CD4-positive, alpha-beta T cell treated with Interleukin-10 for 1 hour (primary cell): Measurements from ENCODE around the gene IQCK.

ENCODE experiments used
- DNase-seq: peaks from one replicate; pipeline ENCODE4 v3.0.0-alpha.2; 2020

Gene IQCK

GRCh38 chr16:19841184-19841583 is 123.1 kb downstream of the IQCK start:
- DNase-seq = no peak

- DNase-seq = no peak
Observed at GRCh38 chr16:19842426-19843157, 124.5 kb downstream of the IQCK start.

GRCh38 chr16:19843371-19843770 is 125.3 kb downstream of the IQCK start:
- no peak for DNase-seq

GRCh38 chr16:19844945-19845641 is 127.0 kb downstream of the IQCK start:
- no peak for DNase-seq

GRCh38 chr16:19846436-19846835 is 128.4 kb downstream of the IQCK start:
- DNase-seq = no peak

- no peak for DNase-seq
Observed at GRCh38 chr16:19848756-19849155, 130.7 kb downstream of the IQCK start.

- no peak for DNase-seq
Observed at GRCh38 chr16:19850131-19850817, 132.2 kb downstream of the IQCK start.

- no peak for DNase-seq
Observed at GRCh38 chr16:19851476-19851875, 133.4 kb downstream of the IQCK start.

GRCh38 chr16:19853132-19853741 is 135.2 kb downstream of the IQCK start:
- no peak for DNase-seq

GRCh38 chr16:19853742-19854542 is 135.9 kb downstream of the IQCK start:
- DNase-seq = no peak

GRCh38 chr16:19854543-19854876 is 136.4 kb downstream of the IQCK start:
- DNase-seq = no peak

- DNase-seq = no peak
Observed at GRCh38 chr16:19856120-19856519, 138.0 kb downstream of the IQCK start.

GRCh38 chr16:19857593-19858339 is 139.7 kb downstream of the IQCK start:
- DNase-seq = no peak

GRCh38 chr16:19858340-19859018 is 140.4 kb downstream of the IQCK start:
- no peak for DNase-seq

GRCh38 chr16:19859166-19859565 is 141.1 kb downstream of the IQCK start:
- DNase-seq = no peak

GRCh38 chr16:19859603-19860002 is 141.5 kb downstream of the IQCK start:
- DNase-seq = no peak

- no peak for DNase-seq
Observed at GRCh38 chr16:19860166-19861041, 142.3 kb downstream of the IQCK start.

GRCh38 chr16:19861133-19861532 is 143.1 kb downstream of the IQCK start:
- no peak for DNase-seq

GRCh38 chr16:19861811-19862327 is 143.8 kb downstream of the IQCK start:
- no peak for DNase-seq

GRCh38 chr16:19863990-19864389 is 145.9 kb downstream of the IQCK start:
- no peak for DNase-seq
